HL-60 (cell line): ENCODE measurements around the gene IRF4.

Source experiments
- CTCF ChIP-seq: IDR thresholded peaks from one replicate; pipeline ENCODE4 v1.5.1; 2011; ENCODE audit warnings: low read length, control low read depth, inconsistent platforms; ENCODE audit not compliant: insufficient read depth
- POLR2AphosphoS5 ChIP-seq: IDR thresholded peaks from 2 replicates; pipeline ENCODE4 v1.6.1; 2012; ENCODE audit warnings: low read depth
- TF ChIP-seq, protein P1 (sequence below): IDR thresholded peaks from 2 replicates; pipeline ENCODE4 v1.6.1; 2012; ENCODE audit warnings: low read depth; ENCODE audit not compliant: insufficient replicate concordance

DNA sequence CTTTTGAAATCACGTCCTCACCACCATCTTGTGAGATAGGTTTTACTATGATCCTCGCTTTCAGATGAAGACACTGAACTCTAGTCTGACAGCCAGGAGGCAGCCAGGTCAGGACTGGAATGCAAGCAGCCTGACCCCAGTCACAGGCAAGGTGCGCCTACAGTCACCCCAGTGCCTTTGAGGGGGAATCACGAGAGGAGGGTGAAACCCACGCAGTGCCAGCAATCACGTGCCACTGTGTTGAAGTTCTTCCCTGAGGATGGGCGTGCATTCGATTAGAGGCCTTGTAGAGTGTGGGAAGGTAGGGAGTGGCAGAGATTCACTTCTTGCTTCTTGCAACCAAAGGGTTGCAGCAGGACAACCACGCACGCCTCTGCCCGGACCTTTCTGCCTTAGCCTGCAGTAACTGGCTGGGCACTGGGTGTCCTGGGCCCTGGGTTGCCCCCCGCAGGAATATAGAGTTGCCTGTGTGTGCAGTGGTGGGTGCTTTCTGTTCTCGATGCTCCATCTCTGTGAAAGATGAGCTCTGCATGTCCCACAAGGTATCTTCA lies 33.7 kb upstream of the IRF4 start:
- TF ChIP-seq CTCF (no peak), POLR2AphosphoS5 (no peak)
- TF ChIP-seq, protein P1, sequence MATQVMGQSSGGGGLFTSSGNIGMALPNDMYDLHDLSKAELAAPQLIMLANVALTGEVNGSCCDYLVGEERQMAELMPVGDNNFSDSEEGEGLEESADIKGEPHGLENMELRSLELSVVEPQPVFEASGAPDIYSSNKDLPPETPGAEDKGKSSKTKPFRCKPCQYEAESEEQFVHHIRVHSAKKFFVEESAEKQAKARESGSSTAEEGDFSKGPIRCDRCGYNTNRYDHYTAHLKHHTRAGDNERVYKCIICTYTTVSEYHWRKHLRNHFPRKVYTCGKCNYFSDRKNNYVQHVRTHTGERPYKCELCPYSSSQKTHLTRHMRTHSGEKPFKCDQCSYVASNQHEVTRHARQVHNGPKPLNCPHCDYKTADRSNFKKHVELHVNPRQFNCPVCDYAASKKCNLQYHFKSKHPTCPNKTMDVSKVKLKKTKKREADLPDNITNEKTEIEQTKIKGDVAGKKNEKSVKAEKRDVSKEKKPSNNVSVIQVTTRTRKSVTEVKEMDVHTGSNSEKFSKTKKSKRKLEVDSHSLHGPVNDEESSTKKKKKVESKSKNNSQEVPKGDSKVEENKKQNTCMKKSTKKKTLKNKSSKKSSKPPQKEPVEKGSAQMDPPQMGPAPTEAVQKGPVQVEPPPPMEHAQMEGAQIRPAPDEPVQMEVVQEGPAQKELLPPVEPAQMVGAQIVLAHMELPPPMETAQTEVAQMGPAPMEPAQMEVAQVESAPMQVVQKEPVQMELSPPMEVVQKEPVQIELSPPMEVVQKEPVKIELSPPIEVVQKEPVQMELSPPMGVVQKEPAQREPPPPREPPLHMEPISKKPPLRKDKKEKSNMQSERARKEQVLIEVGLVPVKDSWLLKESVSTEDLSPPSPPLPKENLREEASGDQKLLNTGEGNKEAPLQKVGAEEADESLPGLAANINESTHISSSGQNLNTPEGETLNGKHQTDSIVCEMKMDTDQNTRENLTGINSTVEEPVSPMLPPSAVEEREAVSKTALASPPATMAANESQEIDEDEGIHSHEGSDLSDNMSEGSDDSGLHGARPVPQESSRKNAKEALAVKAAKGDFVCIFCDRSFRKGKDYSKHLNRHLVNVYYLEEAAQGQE = no peak
